ENCODE data around the gene TAF13. TPM values are rescaled to one million over a fixed set of nuclear protein-coding genes. Genes with fewer than 3 reads are reported as not detected.

TAF13 gene
- total RNA-seq, 2 experiments from 2014 or later, result 25.2 to 26.5 TPM

- ChIA-PET POLR2A (no interaction called here), CTCF (interaction anchor here (1.5 kb wide), 1 partner anchor 8 kb away, joined by 3 read pairs; no protein-coding TSS in a partner anchor)
- no peak overlapping the region for H3K27ac Mint-ChIP-seq
- no peaks in the 10 kb centered on the region for H3K9me3 Mint-ChIP-seq
- peaks cover 10% of the 10 kb centered on the region for H3K4me1 Mint-ChIP-seq
- H3K27me3 Mint-ChIP-seq, result peaks cover 25% of the 10 kb centered on the region
- peaks cover 4% of the 10 kb centered on the region for H3K36me3 Mint-ChIP-seq (ENCODE audit: low read depth)
- no peak overlapping the region for H3K4me3 Mint-ChIP-seq
- no peak for DNase-seq
Observed at GRCh38 chr1:109107785-109108184, 32.0 kb upstream of the TAF13 start.

GRCh38 chr1:109105881-109106280 lies 30.1 kb upstream of the TAF13 start:
- no peaks in the 10 kb centered on the region for H3K9me3 Mint-ChIP-seq
- H3K36me3 Mint-ChIP-seq (ENCODE audit: low read depth), result peaks cover 10% of the 10 kb centered on the region
- H3K27me3 Mint-ChIP-seq, result peaks cover 16% of the 10 kb centered on the region
- peaks cover 5% of the 10 kb centered on the region for H3K4me1 Mint-ChIP-seq
- CTCF ChIA-PET, result interaction anchor here (1.4 kb wide), 1 partner anchor 8 kb away, joined by 3 read pairs; the partner anchor contains the start of gene ELAPOR1
- DNase-seq, result no peak
- POLR2A ChIA-PET, result no interaction called here
- H3K4me3 Mint-ChIP-seq, result no peak overlapping the region
- H3K27ac Mint-ChIP-seq, result no peak overlapping the region

GRCh38 chr1:109104364-109105151 lies 28.8 kb upstream of the TAF13 start:
- CTCF ChIA-PET, result interaction anchor here (1.4 kb wide), 1 partner anchor 10 kb away, joined by 3 read pairs; the partner anchor contains the start of gene ELAPOR1
- peaks cover 4% of the 10 kb centered on the region for H3K27me3 Mint-ChIP-seq
- peaks cover 9% of the 10 kb centered on the region for H3K4me1 Mint-ChIP-seq
- H3K9me3 Mint-ChIP-seq, result no peaks in the 10 kb centered on the region
- no peak for DNase-seq
- POLR2A ChIA-PET, result no interaction called here
- no peak overlapping the region for H3K4me3 Mint-ChIP-seq
- peaks cover 17% of the 10 kb centered on the region for H3K36me3 Mint-ChIP-seq (ENCODE audit: low read depth)
- H3K27ac Mint-ChIP-seq, result no peak overlapping the region

- H3K9me3 Mint-ChIP-seq, result no peaks in the 10 kb centered on the region
- no peaks in the 10 kb centered on the region for H3K27me3 Mint-ChIP-seq
- DNase-seq, result peak; percentile 97
- H3K4me1 Mint-ChIP-seq, result peaks cover 12% of the 10 kb centered on the region
- H3K36me3 Mint-ChIP-seq (ENCODE audit: low read depth), result peaks cover 22% of the 10 kb centered on the region
- peak overlapping the region; percentile 94 for H3K27ac Mint-ChIP-seq
- ChIA-PET CTCF (interaction anchor here (0.6 to 2.8 kb wide), 38 partner anchors 8 to 552 kb away, joined by 3 to 58 read pairs (median 4); partner anchors contain the start of genes AKNAD1, CLCC1, ELAPOR1 and GPSM2), POLR2A (interaction anchor here (0.7 to 6.0 kb wide), 29 partner anchors 8 to 1238 kb away, joined by 3 to 92 read pairs (median 4); partner anchors contain the start of genes CLCC1, ELAPOR1, GNAI3 and GPSM2)
- H3K4me3 Mint-ChIP-seq, result peak overlapping the region; percentile 99
Observed at GRCh38 chr1:109099938-109100773, 24.4 kb upstream of the TAF13 start.

GRCh38 chr1:109096120-109096519 lies 20.3 kb upstream of the TAF13 start:
- ChIA-PET CTCF (interaction anchor here (1.4 kb wide), 1 partner anchor 17 kb away, joined by 6 read pairs; a partner anchor contains a TSS), POLR2A (no interaction called here)
- Mint-ChIP-seq H3K4me3 (no peak overlapping the region), H3K9me3 (no peaks in the 10 kb centered on the region), H3K36me3 (ENCODE audit: low read depth) (peaks cover 39% of the 10 kb centered on the region), H3K27me3 (no peaks in the 10 kb centered on the region), H3K4me1 (peaks cover 35% of the 10 kb centered on the region), H3K27ac (no peak overlapping the region)
- no peak for DNase-seq

GRCh38 chr1:109095631-109096030 lies 19.8 kb upstream of the TAF13 start:
- Mint-ChIP-seq H3K9me3 (no peaks in the 10 kb centered on the region), H3K36me3 (ENCODE audit: low read depth) (peaks cover 34% of the 10 kb centered on the region), H3K4me1 (peaks cover 36% of the 10 kb centered on the region), H3K4me3 (no peak overlapping the region), H3K27me3 (no peaks in the 10 kb centered on the region), H3K27ac (no peak overlapping the region)
- POLR2A ChIA-PET, result no interaction called here
- no peak for DNase-seq
- CTCF ChIA-PET, result interaction anchor here (1.4 kb wide), 1 partner anchor 17 kb away, joined by 6 read pairs; a partner anchor contains a TSS

GRCh38 chr1:109094871-109095270 lies 19.1 kb upstream of the TAF13 start:
- peaks cover 31% of the 10 kb centered on the region for H3K36me3 Mint-ChIP-seq (ENCODE audit: low read depth)
- H3K4me1 Mint-ChIP-seq, result peaks cover 41% of the 10 kb centered on the region
- no peak overlapping the region for H3K4me3 Mint-ChIP-seq
- H3K27ac Mint-ChIP-seq, result no peak overlapping the region
- no peaks in the 10 kb centered on the region for H3K27me3 Mint-ChIP-seq
- ChIA-PET CTCF (no interaction called here), POLR2A (no interaction called here)
- DNase-seq, result no peak
- no peaks in the 10 kb centered on the region for H3K9me3 Mint-ChIP-seq

- peaks cover 30% of the 10 kb centered on the region for H3K36me3 Mint-ChIP-seq (ENCODE audit: low read depth)
Observed at GRCh38 chr1:109094377-109094803, 18.6 kb upstream of the TAF13 start.

GRCh38 chr1:109091839-109092193 lies 16.0 kb upstream of the TAF13 start:
- peaks cover 30% of the 10 kb centered on the region for H3K36me3 Mint-ChIP-seq (ENCODE audit: low read depth)
- POLR2A ChIA-PET, result interaction anchor here (0.8 to 2.9 kb wide), 11 partner anchors 9 to 399 kb away, joined by 3 to 80 read pairs (median 5); partner anchors contain the start of genes ELAPOR1, PRPF38B, PSMA5 and SARS1
- CTCF ChIA-PET, result interaction anchor here (0.6 to 3.1 kb wide), 7 partner anchors 8 to 441 kb away, joined by 3 to 38 read pairs (median 4); partner anchors contain the start of genes TAF13 and WDR47
- DNase-seq, result no peak
- H3K4me3 Mint-ChIP-seq, result peak overlapping the region; percentile 85
- no peaks in the 10 kb centered on the region for H3K27me3 Mint-ChIP-seq
- peaks cover 44% of the 10 kb centered on the region for H3K4me1 Mint-ChIP-seq
- H3K27ac Mint-ChIP-seq, result peak overlapping the region; percentile 82
- H3K9me3 Mint-ChIP-seq, result no peaks in the 10 kb centered on the region

More at GRCh38 chr1:109094377-109094803, 18.6 kb upstream of the TAF13 start:
- ChIA-PET CTCF (no interaction called here), POLR2A (no interaction called here)
- H3K4me3 Mint-ChIP-seq, result no peak overlapping the region
- no peak overlapping the region for H3K27ac Mint-ChIP-seq
- H3K4me1 Mint-ChIP-seq, result peaks cover 44% of the 10 kb centered on the region
- no peaks in the 10 kb centered on the region for H3K27me3 Mint-ChIP-seq
- no peak for DNase-seq
- no peaks in the 10 kb centered on the region for H3K9me3 Mint-ChIP-seq

- Mint-ChIP-seq H3K9me3 (no peaks in the 10 kb centered on the region), H3K4me1 (peaks cover 44% of the 10 kb centered on the region), H3K36me3 (ENCODE audit: low read depth) (peaks cover 28% of the 10 kb centered on the region), H3K27me3 (no peaks in the 10 kb centered on the region), H3K4me3 (peak overlapping the region; percentile 85), H3K27ac (peak overlapping the region; percentile 82)
- ChIA-PET CTCF (interaction anchor here (1.0 to 3.1 kb wide), 6 partner anchors 9 to 441 kb away, joined by 3 to 38 read pairs (median 8); partner anchors contain the start of genes TAF13 and WDR47), POLR2A (interaction anchor here (0.8 to 2.9 kb wide), 15 partner anchors 9 to 399 kb away, joined by 3 to 80 read pairs (median 5); partner anchors contain the start of genes CLCC1, ELAPOR1, PRPF38B and PSMA5)
- peak; percentile 37 for DNase-seq
Observed at GRCh38 chr1:109091078-109091838, 15.5 kb upstream of the TAF13 start.

- H3K4me3 Mint-ChIP-seq, result peak within 1 kb of the TSS; percentile 85
Observed at GRCh38 chr1:109090196-109091077, 14.6 kb upstream of the TAF13 start, which contains the start of gene TMEM167B. TSS of gene TMEM167B (plus strand) at chr1:109090764. CDS start at chr1:109090873, 109 bp downstream.

More at GRCh38 chr1:109090196-109091077, 14.6 kb upstream of the TAF13 start, which contains the start of gene TMEM167B:
- H3K27ac Mint-ChIP-seq, result peak within 1 kb of the TSS; percentile 82
- DNase-seq, result peak; percentile 91
- H3K27me3 Mint-ChIP-seq, result no peaks in the 10 kb centered on the region
- no peaks in the 10 kb centered on the region for H3K9me3 Mint-ChIP-seq
- POLR2A ChIA-PET, result interaction anchor here (0.9 to 2.9 kb wide), 14 partner anchors 8 to 895 kb away, joined by 3 to 80 read pairs (median 5); partner anchors contain the start of genes CLCC1, PRPF38B, PSMA5 and SARS1
- peaks cover 44% of the 10 kb centered on the region for H3K4me1 Mint-ChIP-seq
- peaks cover 25% of the 10 kb centered on the region for H3K36me3 Mint-ChIP-seq (ENCODE audit: low read depth)
- CTCF ChIA-PET, result interaction anchor here (2.6 to 3.1 kb wide), 3 partner anchors 9 to 22 kb away, joined by 12 to 38 read pairs (median 14); partner anchors contain the start of gene TAF13

Measured in activated CD4-positive, alpha-beta memory T cell treated with anti-CD3 and anti-CD28 coated beads, Interleukin-2, amount 10 ng/mL, durations not matched to agents 7 days and 5 days (primary cell).